ENCODE data around the gene KREMEN2. TPM values are rescaled to one million over a fixed set of nuclear protein-coding genes. Genes with fewer than 3 reads are reported as not detected.

Gene KREMEN2
- total and polyA plus RNA-seq, 2 donors (not counting 3 experiments of a cell fraction or from before 2014, with no cell fraction given), result not detected

GRCh38 chr16:2934450-2934849, 29.6 kb upstream of the KREMEN2 start:
- Histone ChIP-seq H3K9me3 (replicated peaks; ENCODE audit: control insufficient read depth, insufficient read depth, low read length) (no peaks in the 10 kb centered on the region), H3K27ac (ENCODE audit: insufficient read depth, low read depth, low read length) (no peak overlapping the region), H3K27me3 (ENCODE audit: control insufficient read depth in 2 of 2, insufficient read depth in 2 of 2, low read length in 2 of 2) (no peaks in the 10 kb centered on the region), H3K9me1 (replicated peaks; ENCODE audit: control insufficient read depth, extremely low read depth, insufficient read depth, low read length) (no peaks in the 10 kb centered on the region), H3K4me3 (replicated peaks in 1 of 3; ENCODE audit: insufficient read depth in 1 of 3, low read depth in 1 of 3, low read length in 3 of 3) (no peak overlapping the region), H4K20me1 (replicated peaks; ENCODE audit: control insufficient read depth, extremely low read depth, insufficient read depth, low read length) (no peaks in the 10 kb centered on the region), H3K4me2 (ENCODE audit: insufficient read depth, low read length) (no peak overlapping the region), H3K79me2 (ENCODE audit: control insufficient read depth, insufficient read depth, low read length) (no peaks in the 10 kb centered on the region), H3K36me3 (ENCODE audit: control insufficient read depth in 2 of 2, extremely low read depth in 1 of 2, insufficient read depth in 2 of 2, low read length in 2 of 2) (peaks cover 0 to 38% of the 10 kb centered on the region in 2 experiments), H3K9ac (replicated peaks; ENCODE audit: extremely low read depth, insufficient read depth, low read length) (no peak overlapping the region), H2AFZ (ENCODE audit: low read depth, low read length) (no peak overlapping the region), H3K4me1 (ENCODE audit: control insufficient read depth, extremely low read depth, insufficient read depth, low read length) (no peaks in the 10 kb centered on the region)
- dilution Hi-C loops (cut with MboI; ENCODE audit: extremely low pct_ligation_motif_present, low sequenced_read_pairs), result no loop called here
- ChIA-PET POLR2A (no interaction called here), CTCF (no interaction called here)
- DNase-seq (ENCODE audit: low read depth, low spot score), result no peak
- BruUV-seq (replicated peaks), result no TSS peak
- intact Hi-C loops (cut with micrococcal nuclease), result no loop called here
- TF ChIP-seq CTCF (IDR thresholded peaks at IDR 0.05; ENCODE audit: extremely low read depth in 1 of 2, insufficient read depth in 1 of 2, low read depth in 1 of 2, low read length in 2 of 2), result no peak
- TF ChIP-seq MAX (IDR thresholded peaks at IDR 0.05; ENCODE audit: insufficient read depth, insufficient read length), result no peak
- TF ChIP-seq JUN (IDR thresholded peaks at IDR 0.05; ENCODE audit: borderline replicate concordance, insufficient read depth, insufficient read length, low read depth), result no peak
- TF ChIP-seq POLR2A (IDR thresholded peaks at IDR 0.05; ENCODE audit: low read depth, low read length), result no peak
- TF ChIP-seq EZH2 (IDR thresholded peaks at IDR 0.05; ENCODE audit: borderline replicate concordance, low read depth, low read length, severe bottlenecking), result no peak
- no peak for TF ChIP-seq MYC (IDR thresholded peaks at IDR 0.05; ENCODE audit: low read depth, low read length)
- TF ChIP-seq FOS (IDR thresholded peaks at IDR 0.05; ENCODE audit: borderline replicate concordance, insufficient read depth, low read length), result no peak
- TF ChIP-seq GATA2 (IDR thresholded peaks at IDR 0.05; ENCODE audit: insufficient read depth, insufficient read length, low read depth, low read length), result no peak
- TF ChIP-seq POLR2AphosphoS5 (IDR thresholded peaks at IDR 0.05; ENCODE audit: insufficient read depth, low read depth, low read length), result no peak
- FAIRE-seq, result no peak

Measured in endothelial cell of umbilical vein (primary cell).